GF-D8 (cell line): Measurements from ENCODE around the gene SULT1C2.

Source experiments
- DNase-seq: peaks from one replicate; lab custom pipeline; 2025; lab: John Stamatoyannopoulos, UW

SULT1C2 gene

GRCh38 chr2:108293850-108294249 lies 5.2 kb downstream of the SULT1C2 start:
- DNase-seq: no peak

DNA sequence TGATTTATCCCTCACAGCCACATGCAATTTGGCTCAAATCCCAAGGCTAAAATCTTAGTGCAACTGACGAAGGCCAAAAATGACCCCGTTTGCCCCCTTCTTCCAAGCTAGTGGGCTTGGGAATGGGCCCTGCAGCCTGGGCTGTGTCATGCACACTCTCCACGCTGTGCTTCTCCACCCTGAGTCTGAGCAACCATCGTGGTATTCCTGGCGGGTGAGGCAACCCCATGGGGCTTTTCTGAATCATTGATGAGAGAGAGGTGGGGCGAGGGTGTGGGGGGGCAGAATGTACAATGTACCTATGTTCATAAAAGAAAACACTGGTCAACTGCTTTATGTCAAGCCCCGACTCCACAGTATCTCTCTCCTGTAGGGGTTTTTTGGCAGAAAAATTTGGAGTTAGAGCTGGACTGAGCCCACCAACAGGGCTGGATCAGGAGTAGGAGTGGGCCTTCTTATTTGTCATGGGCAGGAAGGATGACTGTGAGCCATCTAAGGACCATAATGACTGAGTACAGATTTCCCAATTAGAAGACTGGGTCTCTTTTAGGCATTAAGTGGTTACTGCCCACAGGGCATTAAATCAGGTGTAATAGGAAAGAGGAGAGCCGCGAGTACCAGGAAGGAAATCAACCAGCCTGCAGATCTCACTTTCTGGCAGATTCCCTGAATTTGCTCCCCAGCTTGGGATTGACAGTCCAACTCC lies 8.9 kb downstream of the SULT1C2 start:
- DNase-seq: no peak

GRCh38 chr2:108301558-108301957 lies 12.9 kb downstream of the SULT1C2 start:
- no peak for DNase-seq

GRCh38 chr2:108304975-108305374 lies 16.3 kb downstream of the SULT1C2 start:
- DNase-seq: no peak

DNA sequence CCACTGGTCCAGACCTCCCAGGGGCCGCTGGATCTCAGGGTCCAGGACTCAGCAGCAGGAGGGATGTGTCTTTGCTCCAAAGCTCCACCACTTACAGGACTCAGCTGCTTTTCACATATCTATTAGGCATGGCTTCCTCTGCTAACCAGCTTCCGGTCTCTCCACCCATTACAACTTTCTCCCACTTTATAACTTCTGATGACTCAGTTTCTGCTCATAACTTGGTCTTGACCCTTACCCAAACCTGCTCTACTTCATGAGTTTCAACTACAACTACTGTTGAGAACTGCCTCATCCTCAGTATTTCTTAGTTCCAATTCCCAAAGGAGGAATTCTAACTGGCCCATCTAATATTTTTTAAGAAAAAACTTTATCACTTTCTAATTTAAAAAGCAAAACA lies 17.2 kb downstream of the SULT1C2 start:
- DNase-seq: no peak

DNA sequence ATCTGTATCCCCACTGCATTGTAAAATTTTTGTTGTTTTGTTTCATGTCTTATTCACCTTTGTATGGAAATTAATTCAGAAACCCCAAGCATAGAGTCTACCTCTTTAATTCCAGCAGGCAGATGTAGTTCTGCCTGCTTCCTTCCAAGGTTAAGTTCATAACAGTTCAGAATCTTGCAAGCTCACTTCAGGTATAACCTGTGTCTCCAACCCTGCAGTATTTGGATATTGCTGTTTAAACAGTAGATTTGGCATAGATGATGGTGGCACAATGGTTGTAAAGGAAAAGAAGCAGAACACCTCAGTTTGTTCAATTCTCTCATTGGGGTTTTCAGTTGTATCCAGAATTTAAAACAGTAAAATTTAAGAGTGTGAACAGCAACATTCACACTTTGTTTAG lies 21.2 kb downstream of the SULT1C2 start:
- DNase-seq: no peak

DNA sequence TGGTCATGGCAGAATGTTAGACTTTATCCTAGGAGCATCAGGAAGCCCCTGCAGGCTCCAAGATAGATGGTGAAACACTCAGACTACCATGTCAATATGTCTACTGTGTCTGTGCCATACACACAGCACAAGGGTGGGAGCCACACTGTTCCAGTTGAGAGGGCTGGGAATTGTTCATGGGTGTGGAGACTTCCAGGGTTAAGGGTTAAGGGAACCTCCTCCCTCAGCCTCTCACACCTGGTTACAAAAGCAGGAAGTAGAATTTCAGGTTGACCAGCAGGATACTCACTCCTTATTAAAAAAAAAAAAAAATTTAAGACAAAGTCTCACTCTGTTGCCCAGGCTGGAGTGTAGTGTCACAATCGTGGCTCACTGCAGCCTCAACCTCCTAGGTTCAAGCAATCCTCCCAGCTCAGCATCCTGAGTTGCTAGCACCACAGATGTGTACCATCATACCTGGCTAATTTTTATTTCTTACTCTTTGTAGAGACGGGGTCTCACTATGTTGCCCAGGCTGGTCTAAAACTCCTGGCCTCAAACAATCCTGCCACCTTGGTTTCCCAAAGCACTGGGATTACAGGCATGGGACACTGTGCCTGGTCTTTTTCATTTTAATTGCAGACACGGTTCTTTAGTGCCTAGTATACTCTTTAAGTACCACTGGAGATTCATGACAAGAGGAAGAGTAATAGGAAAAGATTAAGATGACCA lies 26.0 kb downstream of the SULT1C2 start:
- no peak for DNase-seq

GRCh38 chr2:108315444-108315934 lies 26.8 kb downstream of the SULT1C2 start:
- no peak for DNase-seq

GRCh38 chr2:108316033-108316432 lies 27.3 kb downstream of the SULT1C2 start:
- no peak for DNase-seq

GRCh38 chr2:108316461-108317258 lies 28.0 kb downstream of the SULT1C2 start:
- DNase-seq: no peak

DNA sequence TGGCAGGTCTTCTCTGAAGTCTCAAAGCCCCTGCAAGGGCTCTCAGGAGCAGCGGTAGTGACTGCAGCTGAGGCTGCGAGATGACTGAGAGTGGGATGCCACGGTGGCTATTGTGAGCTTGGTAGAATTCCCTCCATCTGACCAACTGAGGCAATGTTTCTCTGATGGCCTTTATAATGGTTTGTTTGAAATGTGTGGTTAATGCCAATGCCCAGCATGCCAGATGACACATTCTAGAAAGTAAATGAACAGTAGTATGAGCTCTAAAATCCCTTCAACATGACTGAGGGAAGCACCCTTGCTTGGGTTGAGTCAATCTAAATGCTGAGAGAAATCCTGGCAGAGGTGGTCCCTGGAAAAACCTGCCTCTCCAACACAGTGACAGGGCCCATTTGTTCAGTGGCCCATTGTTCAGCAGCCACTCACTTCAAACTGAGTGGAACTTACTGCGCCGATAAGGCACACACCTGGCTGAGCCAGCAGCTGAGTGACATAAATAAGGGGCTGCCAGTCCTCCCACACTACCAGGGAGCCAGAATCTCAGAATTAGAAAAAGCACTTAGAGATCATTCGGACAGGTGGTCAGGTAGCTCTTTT lies 31.7 kb downstream of the SULT1C2 start:
- DNase-seq: no peak

DNA sequence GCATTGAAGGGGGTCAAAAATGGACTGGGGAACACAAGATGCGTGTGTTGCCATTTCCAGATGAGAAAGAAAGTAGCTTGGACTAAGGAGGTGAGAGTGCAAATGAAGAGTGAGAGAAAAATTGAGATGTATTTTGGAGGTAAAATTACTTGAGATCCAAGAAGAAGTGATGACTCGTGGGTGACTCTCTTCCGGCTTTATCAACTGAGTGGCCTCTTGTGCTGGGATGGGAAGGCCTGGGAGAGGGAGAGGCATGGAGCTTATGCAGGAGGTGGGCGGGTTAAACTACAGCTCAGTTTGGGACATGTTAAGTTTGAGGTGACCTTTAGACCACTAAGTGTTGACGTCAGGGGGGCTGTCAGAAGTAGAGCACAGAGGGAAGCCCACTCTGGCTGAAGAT lies 34.9 kb downstream of the SULT1C2 start:
- no peak for DNase-seq

- no peak for DNase-seq
Observed at GRCh38 chr2:108324531-108325255, 36.0 kb downstream of the SULT1C2 start.

- no peak for DNase-seq
Observed at GRCh38 chr2:108325756-108326155, 37.1 kb downstream of the SULT1C2 start.

DNA sequence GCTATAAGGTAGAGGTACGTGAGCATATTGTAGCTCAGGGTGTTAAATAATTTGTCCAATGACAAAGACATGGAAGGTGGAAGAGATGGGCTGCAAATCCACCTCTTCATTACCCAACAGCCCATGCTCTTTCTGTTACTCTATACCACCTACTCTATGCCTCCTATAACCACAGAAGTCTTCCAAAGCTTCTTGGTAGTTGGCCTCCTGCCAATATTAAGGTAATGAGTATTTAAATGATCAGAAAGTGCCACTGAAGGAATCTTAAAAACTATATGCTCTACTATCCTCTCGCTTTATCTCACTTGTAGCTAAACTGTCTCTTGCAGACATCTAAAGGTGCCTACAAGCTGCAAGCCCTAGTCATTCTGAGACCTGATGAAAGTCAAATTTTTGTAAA lies 41.1 kb downstream of the SULT1C2 start:
- DNase-seq: no peak

DNA sequence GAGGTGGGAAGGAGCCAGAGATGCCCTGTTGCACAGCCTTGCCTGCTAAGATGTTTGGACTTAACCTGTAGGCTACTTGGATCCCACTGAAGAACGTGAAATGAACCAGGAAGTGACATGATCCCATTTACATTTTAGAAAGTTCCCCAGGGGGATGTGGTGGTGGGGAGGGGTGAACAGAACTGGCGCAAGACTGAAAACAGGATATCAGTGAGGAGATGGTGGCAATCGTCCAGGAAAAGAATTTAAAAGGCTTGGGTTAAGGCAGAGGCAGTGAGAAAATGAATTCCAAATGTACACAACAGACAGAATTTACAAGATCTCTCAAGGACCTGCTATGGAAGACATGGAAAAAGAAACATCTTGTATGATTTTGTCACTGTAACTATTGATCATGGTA lies 42.3 kb downstream of the SULT1C2 start:
- DNase-seq: no peak

- no peak for DNase-seq
Observed at GRCh38 chr2:108345951-108346350, 57.3 kb downstream of the SULT1C2 start.

DNA sequence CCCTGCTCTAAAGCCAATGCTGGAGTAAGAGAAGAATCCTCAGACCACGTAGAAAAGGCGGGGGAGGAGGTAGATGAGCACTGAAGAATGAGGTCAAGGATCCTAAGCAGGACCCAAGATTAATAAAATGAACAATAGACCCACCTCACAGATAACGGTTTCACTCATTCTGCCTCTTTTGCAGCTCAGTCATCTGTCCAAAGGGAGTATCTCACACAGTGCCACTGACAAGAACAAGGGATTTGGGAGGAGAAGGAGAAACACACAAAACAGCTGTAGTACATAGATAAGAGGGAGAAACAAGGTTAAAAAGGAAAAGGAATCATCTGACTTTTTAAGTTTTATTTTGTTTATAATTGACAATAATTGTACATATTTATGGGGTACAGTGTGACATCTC lies 58.1 kb downstream of the SULT1C2 start:
- no peak for DNase-seq

DNA sequence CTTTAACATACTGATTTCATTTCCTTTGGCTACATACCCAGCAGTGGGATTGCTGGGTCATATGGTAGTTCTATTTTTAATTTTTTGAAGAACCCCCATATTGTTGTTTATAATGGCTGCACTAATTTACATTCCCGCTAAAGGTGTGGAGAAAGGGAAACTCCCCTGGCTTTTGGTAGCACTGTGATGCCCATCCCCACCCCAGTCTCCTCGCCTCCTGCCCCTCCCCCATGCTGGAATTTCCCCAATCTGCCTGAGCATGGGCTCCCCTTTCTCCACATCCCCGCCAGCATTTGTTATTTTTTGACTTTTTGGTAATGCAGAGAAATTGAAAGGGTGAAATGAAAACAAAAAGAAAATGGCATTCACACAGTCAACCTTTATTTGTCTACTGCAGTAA lies 59.1 kb downstream of the SULT1C2 start:
- DNase-seq: no peak

- no peak for DNase-seq
Observed at GRCh38 chr2:108348816-108349570, 60.3 kb downstream of the SULT1C2 start.

DNA sequence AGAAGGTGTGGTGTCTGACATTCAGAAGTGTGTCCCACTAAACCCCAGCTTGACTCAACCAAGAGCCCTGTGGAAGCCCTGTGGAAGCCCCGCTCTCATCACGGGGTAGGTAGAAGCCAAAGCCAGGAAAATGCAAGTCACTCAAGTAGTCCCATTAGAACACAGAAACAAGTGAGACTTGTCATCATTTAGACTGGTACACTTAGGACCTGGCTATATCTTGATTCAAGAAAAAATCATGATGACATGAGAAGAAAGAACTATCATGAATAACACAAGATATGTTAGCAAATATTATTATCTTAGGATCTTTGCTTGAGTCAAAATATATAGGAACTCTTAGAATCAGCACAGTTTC lies 60.9 kb downstream of the SULT1C2 start:
- DNase-seq: no peak
